T-helper 9 cell (primary cell): ENCODE measurements around the gene LRRC3C.

Experiments used
- DNase-seq: peaks from one replicate; pipeline ENCODE4 v3.0.0-alpha.2; 2020

LRRC3C gene

GRCh38 chr17:39980351-39981206 lies 53.0 kb downstream of the LRRC3C start, which contains the start of gene PSMD3:
PSMD3 (plus strand) TSS chr17:39980807; CDS start chr17:39980971, 164 bp downstream.
- DNase-seq: peak; percentile 96

- DNase-seq: no peak
Measured at GRCh38 chr17:39981207-39981741, 53.7 kb downstream of the LRRC3C start.

- no peak for DNase-seq
Measured at GRCh38 chr17:39981766-39982375, 54.3 kb downstream of the LRRC3C start.

- no peak for DNase-seq
Measured at GRCh38 chr17:39988206-39988810, 60.8 kb downstream of the LRRC3C start.

GRCh38 chr17:39994448-39994847 lies 66.9 kb downstream of the LRRC3C start:
- DNase-seq: no peak
